Measurements from ENCODE around the gene PGS1.

PGS1 gene

GRCh38 chr17:78395155-78395554, 16.7 kb downstream of the PGS1 start:
- Histone ChIP-seq H3K4me1 (ENCODE audit: insufficient read depth, low read length) (peaks cover 14% of the 10 kb centered on the region), H3K27me3 (ENCODE audit: control insufficient read depth in 1 of 2, insufficient read depth in 2 of 2, low read length in 2 of 2) (no peaks in the 10 kb centered on the region), H3K4me3 (ENCODE audit: low read depth in 1 of 2, low read length in 2 of 2) (no peak overlapping the region), H3K9ac (ENCODE audit: low read length) (no peak overlapping the region), H3K27ac (ENCODE audit: low read depth, low read length) (no peak overlapping the region), H3K9me3 (ENCODE audit: low read length) (no peaks in the 10 kb centered on the region), H3K36me3 (ENCODE audit: insufficient read depth, low read length) (peaks cover 52% of the 10 kb centered on the region)

GRCh38 chr17:78396441-78397337, 18.2 kb downstream of the PGS1 start:
- no peaks in the 10 kb centered on the region for H3K27me3 ChIP-seq (ENCODE audit: control insufficient read depth in 1 of 2, insufficient read depth in 2 of 2, low read length in 2 of 2)
- H3K27ac ChIP-seq (ENCODE audit: low read depth, low read length), result no peak overlapping the region
- H3K9ac ChIP-seq (ENCODE audit: low read length), result no peak overlapping the region
- no peaks in the 10 kb centered on the region for H3K9me3 ChIP-seq (ENCODE audit: low read length)
- H3K4me3 ChIP-seq (ENCODE audit: low read depth in 1 of 2, low read length in 2 of 2), result no peak overlapping the region
- H3K36me3 ChIP-seq (ENCODE audit: insufficient read depth, low read length), result peaks cover 67% of the 10 kb centered on the region
- H3K4me1 ChIP-seq (ENCODE audit: insufficient read depth, low read length), result peaks cover 14% of the 10 kb centered on the region

- H3K36me3 ChIP-seq (ENCODE audit: insufficient read depth, low read length), result peaks cover 71% of the 10 kb centered on the region
- H3K4me1 ChIP-seq (ENCODE audit: insufficient read depth, low read length), result peaks cover 14% of the 10 kb centered on the region
- peak overlapping the region; percentile 12 for H3K27ac ChIP-seq (ENCODE audit: low read depth, low read length)
- H3K4me3 ChIP-seq (ENCODE audit: low read depth in 1 of 2, low read length in 2 of 2), result no peak overlapping the region
- H3K9ac ChIP-seq (ENCODE audit: low read length), result no peak overlapping the region
- H3K9me3 ChIP-seq (ENCODE audit: low read length), result no peaks in the 10 kb centered on the region
- H3K27me3 ChIP-seq (ENCODE audit: control insufficient read depth in 1 of 2, insufficient read depth in 2 of 2, low read length in 2 of 2), result no peaks in the 10 kb centered on the region
These were observed 19.2 kb downstream of the PGS1 start for GRCh38 chr17:78397681-78398101.

- H3K36me3 ChIP-seq (ENCODE audit: insufficient read depth, low read length), result peaks cover 74% of the 10 kb centered on the region
- no peak overlapping the region for H3K27ac ChIP-seq (ENCODE audit: low read depth, low read length)
These were observed 19.9 kb downstream of the PGS1 start for GRCh38 chr17:78398390-78398789.

GRCh38 chr17:78399028-78399692, 20.7 kb downstream of the PGS1 start:
- Histone ChIP-seq H3K4me3 (ENCODE audit: low read depth in 1 of 2, low read length in 2 of 2) (no peak overlapping the region), H3K9ac (ENCODE audit: low read length) (no peak overlapping the region), H3K36me3 (ENCODE audit: insufficient read depth, low read length) (peaks cover 75% of the 10 kb centered on the region), H3K4me1 (ENCODE audit: insufficient read depth, low read length) (peaks cover 14% of the 10 kb centered on the region), H3K27me3 (ENCODE audit: control insufficient read depth in 1 of 2, insufficient read depth in 2 of 2, low read length in 2 of 2) (no peaks in the 10 kb centered on the region), H3K9me3 (ENCODE audit: low read length) (no peaks in the 10 kb centered on the region), H3K27ac (ENCODE audit: low read depth, low read length) (no peak overlapping the region)

More at GRCh38 chr17:78398390-78398789, 19.9 kb downstream of the PGS1 start:
- Histone ChIP-seq H3K9ac (ENCODE audit: low read length) (no peak overlapping the region), H3K4me1 (ENCODE audit: insufficient read depth, low read length) (peaks cover 14% of the 10 kb centered on the region), H3K27me3 (ENCODE audit: control insufficient read depth in 1 of 2, insufficient read depth in 2 of 2, low read length in 2 of 2) (no peaks in the 10 kb centered on the region), H3K9me3 (ENCODE audit: low read length) (no peaks in the 10 kb centered on the region), H3K4me3 (ENCODE audit: low read depth in 1 of 2, low read length in 2 of 2) (no peak overlapping the region)

GRCh38 chr17:78399693-78400144, 21.3 kb downstream of the PGS1 start:
- Histone ChIP-seq H3K4me3 (ENCODE audit: low read depth in 1 of 2, low read length in 2 of 2) (no peak overlapping the region), H3K9me3 (ENCODE audit: low read length) (no peaks in the 10 kb centered on the region), H3K27ac (ENCODE audit: low read depth, low read length) (no peak overlapping the region), H3K27me3 (ENCODE audit: control insufficient read depth in 1 of 2, insufficient read depth in 2 of 2, low read length in 2 of 2) (no peaks in the 10 kb centered on the region), H3K36me3 (ENCODE audit: insufficient read depth, low read length) (peaks cover 78% of the 10 kb centered on the region), H3K9ac (ENCODE audit: low read length) (no peak overlapping the region), H3K4me1 (ENCODE audit: insufficient read depth, low read length) (peaks cover 14% of the 10 kb centered on the region)

- Histone ChIP-seq H3K27ac (ENCODE audit: low read depth, low read length) (no peak overlapping the region), H3K4me1 (ENCODE audit: insufficient read depth, low read length) (peaks cover 14% of the 10 kb centered on the region), H3K9me3 (ENCODE audit: low read length) (no peaks in the 10 kb centered on the region), H3K36me3 (ENCODE audit: insufficient read depth, low read length) (peaks cover 74% of the 10 kb centered on the region), H3K4me3 (ENCODE audit: low read depth in 1 of 2, low read length in 2 of 2) (no peak overlapping the region), H3K27me3 (ENCODE audit: control insufficient read depth in 1 of 2, insufficient read depth in 2 of 2, low read length in 2 of 2) (no peaks in the 10 kb centered on the region), H3K9ac (ENCODE audit: low read length) (no peak overlapping the region)
These were observed 22.3 kb downstream of the PGS1 start for GRCh38 chr17:78400581-78401240.

GRCh38 chr17:78401246-78401645, 22.8 kb downstream of the PGS1 start:
- Histone ChIP-seq H3K9me3 (ENCODE audit: low read length) (no peaks in the 10 kb centered on the region), H3K27me3 (ENCODE audit: control insufficient read depth in 1 of 2, insufficient read depth in 2 of 2, low read length in 2 of 2) (no peaks in the 10 kb centered on the region), H3K36me3 (ENCODE audit: insufficient read depth, low read length) (peaks cover 71% of the 10 kb centered on the region), H3K4me3 (ENCODE audit: low read depth in 1 of 2, low read length in 2 of 2) (no peak overlapping the region), H3K9ac (ENCODE audit: low read length) (no peak overlapping the region), H3K27ac (ENCODE audit: low read depth, low read length) (no peak overlapping the region), H3K4me1 (ENCODE audit: insufficient read depth, low read length) (peaks cover 14% of the 10 kb centered on the region)

- no peak overlapping the region for H3K4me3 ChIP-seq (ENCODE audit: low read depth in 1 of 2, low read length in 2 of 2)
- H3K4me1 ChIP-seq (ENCODE audit: insufficient read depth, low read length), result peaks cover 11% of the 10 kb centered on the region
- no peaks in the 10 kb centered on the region for H3K27me3 ChIP-seq (ENCODE audit: control insufficient read depth in 1 of 2, insufficient read depth in 2 of 2, low read length in 2 of 2)
- H3K36me3 ChIP-seq (ENCODE audit: insufficient read depth, low read length), result peaks cover 65% of the 10 kb centered on the region
- no peak overlapping the region for H3K27ac ChIP-seq (ENCODE audit: low read depth, low read length)
- no peak overlapping the region for H3K9ac ChIP-seq (ENCODE audit: low read length)
- no peaks in the 10 kb centered on the region for H3K9me3 ChIP-seq (ENCODE audit: low read length)
These were observed 23.4 kb downstream of the PGS1 start for GRCh38 chr17:78401891-78402290.

- H3K9ac ChIP-seq (ENCODE audit: low read length), result no peak overlapping the region
- peaks cover 52% of the 10 kb centered on the region for H3K36me3 ChIP-seq (ENCODE audit: insufficient read depth, low read length)
- H3K9me3 ChIP-seq (ENCODE audit: low read length), result no peaks in the 10 kb centered on the region
- H3K4me3 ChIP-seq (ENCODE audit: low read depth in 1 of 2, low read length in 2 of 2), result no peak overlapping the region
- H3K27ac ChIP-seq (ENCODE audit: low read depth, low read length), result no peak overlapping the region
- no peaks in the 10 kb centered on the region for H3K4me1 ChIP-seq (ENCODE audit: insufficient read depth, low read length)
- no peaks in the 10 kb centered on the region for H3K27me3 ChIP-seq (ENCODE audit: control insufficient read depth in 1 of 2, insufficient read depth in 2 of 2, low read length in 2 of 2)
These were observed 25.4 kb downstream of the PGS1 start for GRCh38 chr17:78403822-78404221.

GRCh38 chr17:78406396-78406795, 27.9 kb downstream of the PGS1 start:
- peaks cover 8% of the 10 kb centered on the region for H3K4me1 ChIP-seq (ENCODE audit: insufficient read depth, low read length)
- H3K36me3 ChIP-seq (ENCODE audit: insufficient read depth, low read length), result peaks cover 26% of the 10 kb centered on the region
- H3K9me3 ChIP-seq (ENCODE audit: low read length), result no peaks in the 10 kb centered on the region
- no peak overlapping the region for H3K9ac ChIP-seq (ENCODE audit: low read length)
- no peaks in the 10 kb centered on the region for H3K27me3 ChIP-seq (ENCODE audit: control insufficient read depth in 1 of 2, insufficient read depth in 2 of 2, low read length in 2 of 2)
- no peak overlapping the region for H3K4me3 ChIP-seq (ENCODE audit: low read depth in 1 of 2, low read length in 2 of 2)
- no peak overlapping the region for H3K27ac ChIP-seq (ENCODE audit: low read depth, low read length)
